ENCODE measurements around the gene KCNK2. TPM values are rescaled to one million over a fixed set of nuclear protein-coding genes. Genes with fewer than 3 reads are reported as not detected.

The KCNK2 gene
- total RNA-seq, 2 experiments from 2014 or later = not detected

DNA sequence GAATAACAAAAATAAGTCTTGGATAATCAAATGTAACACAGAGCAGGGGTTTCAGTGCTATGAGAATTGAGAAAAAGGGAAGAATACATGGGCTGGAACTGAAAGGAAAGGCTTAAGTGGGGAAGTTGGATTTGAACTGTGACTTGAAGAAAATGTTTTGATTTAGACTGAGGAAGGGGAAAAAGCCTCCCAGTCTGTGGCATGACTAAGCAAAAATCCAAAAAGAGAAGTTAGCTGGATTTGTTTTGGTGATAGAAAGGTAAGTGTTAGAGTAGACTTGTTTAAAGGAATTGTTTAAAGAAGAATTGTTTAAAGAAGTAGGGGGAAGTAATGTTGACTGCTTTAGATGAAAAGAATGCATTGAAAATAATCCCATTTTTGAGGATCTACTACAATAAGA, 46.0 kb downstream of the KCNK2 start:
- Histone ChIP-seq H3K9me2 (ENCODE audit: insufficient read depth, low read length) (no peaks in the 10 kb centered on the region), H3K9me3 (ENCODE audit: low read length) (no peaks in the 10 kb centered on the region), H3K4me3 (ENCODE audit: low read depth, low read length, poor library complexity, severe bottlenecking) (no peak overlapping the region), H3K4me2 (ENCODE audit: low read length) (no peak overlapping the region), H3K36me3 (ENCODE audit: insufficient read depth, low read length) (no peaks in the 10 kb centered on the region), H3K27ac (ENCODE audit: low read depth, low read length, poor library complexity, severe bottlenecking) (no peak overlapping the region), H3K79me2 (ENCODE audit: insufficient read depth, low read depth, low read length) (no peaks in the 10 kb centered on the region), H2AFZ (ENCODE audit: low read length) (no peak overlapping the region), H3K4me1 (ENCODE audit: insufficient read depth, low read length, poor library complexity, severe bottlenecking) (no peaks in the 10 kb centered on the region), H4K20me1 (ENCODE audit: insufficient read depth, low read length) (no peaks in the 10 kb centered on the region)
- TF ChIP-seq, protein P1, sequence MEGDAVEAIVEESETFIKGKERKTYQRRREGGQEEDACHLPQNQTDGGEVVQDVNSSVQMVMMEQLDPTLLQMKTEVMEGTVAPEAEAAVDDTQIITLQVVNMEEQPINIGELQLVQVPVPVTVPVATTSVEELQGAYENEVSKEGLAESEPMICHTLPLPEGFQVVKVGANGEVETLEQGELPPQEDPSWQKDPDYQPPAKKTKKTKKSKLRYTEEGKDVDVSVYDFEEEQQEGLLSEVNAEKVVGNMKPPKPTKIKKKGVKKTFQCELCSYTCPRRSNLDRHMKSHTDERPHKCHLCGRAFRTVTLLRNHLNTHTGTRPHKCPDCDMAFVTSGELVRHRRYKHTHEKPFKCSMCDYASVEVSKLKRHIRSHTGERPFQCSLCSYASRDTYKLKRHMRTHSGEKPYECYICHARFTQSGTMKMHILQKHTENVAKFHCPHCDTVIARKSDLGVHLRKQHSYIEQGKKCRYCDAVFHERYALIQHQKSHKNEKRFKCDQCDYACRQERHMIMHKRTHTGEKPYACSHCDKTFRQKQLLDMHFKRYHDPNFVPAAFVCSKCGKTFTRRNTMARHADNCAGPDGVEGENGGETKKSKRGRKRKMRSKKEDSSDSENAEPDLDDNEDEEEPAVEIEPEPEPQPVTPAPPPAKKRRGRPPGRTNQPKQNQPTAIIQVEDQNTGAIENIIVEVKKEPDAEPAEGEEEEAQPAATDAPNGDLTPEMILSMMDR (conservative IDR thresholded peaks at IDR 0.05; ENCODE audit: low read length) = no peak
- TF ChIP-seq EZH2phosphoT487 (IDR thresholded peaks at IDR 0.05; ENCODE audit: borderline replicate concordance, low read depth, low read length) = no peak
- no TSS peak for BruUV-seq (replicated peaks)
- POLR2A ChIA-PET = no interaction called here
- intact Hi-C loops (cut with micrococcal nuclease; ENCODE audit: unreplicated experiment) = no loop called here
- DNase-seq (ENCODE audit: low spot score) = no peak
- CTCF ChIA-PET (ENCODE audit: unreplicated experiment) = no interaction called here

DNA sequence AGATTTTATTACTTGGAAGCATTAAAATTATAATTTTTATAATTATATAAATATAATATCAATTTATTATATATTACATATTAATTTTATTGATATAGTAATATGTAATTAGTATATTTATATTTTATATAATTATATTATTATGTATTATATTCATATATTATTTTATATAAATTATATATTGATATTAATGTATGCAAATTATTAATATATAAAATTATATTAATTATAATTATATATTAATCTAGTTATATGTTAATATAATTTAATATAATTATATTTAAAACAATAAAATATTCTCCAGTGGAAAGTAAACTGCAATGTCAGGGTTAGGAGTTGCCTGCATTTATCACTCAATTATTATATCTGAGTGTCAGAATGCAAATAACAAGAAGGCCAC, 48.8 kb downstream of the KCNK2 start:
- no peaks in the 10 kb centered on the region for H3K9me3 ChIP-seq (ENCODE audit: low read length)
- H3K4me2 ChIP-seq (ENCODE audit: low read length) = no peak overlapping the region
- no peak overlapping the region for H2AFZ ChIP-seq (ENCODE audit: low read length)
- H3K27ac ChIP-seq (ENCODE audit: low read depth, low read length, poor library complexity, severe bottlenecking) = no peak overlapping the region
- no peaks in the 10 kb centered on the region for H3K4me1 ChIP-seq (ENCODE audit: insufficient read depth, low read length, poor library complexity, severe bottlenecking)
- DNase-seq (ENCODE audit: low spot score) = no peak
- no peak overlapping the region for H3K4me3 ChIP-seq (ENCODE audit: low read depth, low read length, poor library complexity, severe bottlenecking)
- H3K79me2 ChIP-seq (ENCODE audit: insufficient read depth, low read depth, low read length) = no peaks in the 10 kb centered on the region
- CTCF ChIA-PET (ENCODE audit: unreplicated experiment) = no interaction called here
- no peaks in the 10 kb centered on the region for H3K36me3 ChIP-seq (ENCODE audit: insufficient read depth, low read length)
- no peak for TF ChIP-seq EZH2phosphoT487 (IDR thresholded peaks at IDR 0.05; ENCODE audit: borderline replicate concordance, low read depth, low read length)
- TF ChIP-seq, protein P1 (conservative IDR thresholded peaks at IDR 0.05; ENCODE audit: low read length) = no peak
- intact Hi-C loops (cut with micrococcal nuclease; ENCODE audit: unreplicated experiment) = no loop called here
- H3K9me2 ChIP-seq (ENCODE audit: insufficient read depth, low read length) = no peaks in the 10 kb centered on the region
- POLR2A ChIA-PET = no interaction called here
- H4K20me1 ChIP-seq (ENCODE audit: insufficient read depth, low read length) = no peaks in the 10 kb centered on the region
- no TSS peak for BruUV-seq (replicated peaks)

DNA sequence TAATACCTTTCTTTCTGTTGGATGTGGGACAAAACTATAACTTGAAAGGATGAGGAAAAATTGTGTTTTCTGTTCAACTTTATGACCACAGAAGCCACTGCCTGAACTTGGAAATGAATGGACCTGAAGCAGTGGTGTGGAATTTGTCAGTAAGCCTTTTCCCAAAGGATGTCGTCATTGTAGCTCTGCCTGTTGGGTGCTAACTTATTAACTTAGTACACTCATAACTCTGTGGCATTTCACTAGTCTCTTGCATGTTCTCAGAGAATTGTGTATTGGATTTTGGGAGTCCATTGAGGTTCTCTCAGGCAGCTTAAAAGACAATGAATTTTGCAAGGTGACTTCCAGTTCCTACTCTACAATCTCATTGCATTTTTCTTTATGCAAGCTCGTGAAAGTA, 49.6 kb downstream of the KCNK2 start:
- Histone ChIP-seq H3K4me1 (ENCODE audit: insufficient read depth, low read length, poor library complexity, severe bottlenecking) (no peaks in the 10 kb centered on the region), H2AFZ (ENCODE audit: low read length) (no peak overlapping the region), H3K27ac (ENCODE audit: low read depth, low read length, poor library complexity, severe bottlenecking) (no peak overlapping the region), H3K9me3 (ENCODE audit: low read length) (no peaks in the 10 kb centered on the region), H3K9me2 (ENCODE audit: insufficient read depth, low read length) (no peaks in the 10 kb centered on the region), H3K4me3 (ENCODE audit: low read depth, low read length, poor library complexity, severe bottlenecking) (no peak overlapping the region), H3K4me2 (ENCODE audit: low read length) (no peak overlapping the region), H3K36me3 (ENCODE audit: insufficient read depth, low read length) (no peaks in the 10 kb centered on the region), H4K20me1 (ENCODE audit: insufficient read depth, low read length) (no peaks in the 10 kb centered on the region), H3K79me2 (ENCODE audit: insufficient read depth, low read depth, low read length) (no peaks in the 10 kb centered on the region)
- intact Hi-C loops (cut with micrococcal nuclease; ENCODE audit: unreplicated experiment) = no loop called here
- CTCF ChIA-PET (ENCODE audit: unreplicated experiment) = no interaction called here
- DNase-seq (ENCODE audit: low spot score) = no peak
- TF ChIP-seq EZH2phosphoT487 (IDR thresholded peaks at IDR 0.05; ENCODE audit: borderline replicate concordance, low read depth, low read length) = no peak
- TF ChIP-seq, protein P1 (conservative IDR thresholded peaks at IDR 0.05; ENCODE audit: low read length) = no peak
- no TSS peak for BruUV-seq (replicated peaks)
- POLR2A ChIA-PET = no interaction called here

All from OCI-LY7 (cell line).